ENCODE measurements around the gene CHMP4A.

CHMP4A gene

DNA sequence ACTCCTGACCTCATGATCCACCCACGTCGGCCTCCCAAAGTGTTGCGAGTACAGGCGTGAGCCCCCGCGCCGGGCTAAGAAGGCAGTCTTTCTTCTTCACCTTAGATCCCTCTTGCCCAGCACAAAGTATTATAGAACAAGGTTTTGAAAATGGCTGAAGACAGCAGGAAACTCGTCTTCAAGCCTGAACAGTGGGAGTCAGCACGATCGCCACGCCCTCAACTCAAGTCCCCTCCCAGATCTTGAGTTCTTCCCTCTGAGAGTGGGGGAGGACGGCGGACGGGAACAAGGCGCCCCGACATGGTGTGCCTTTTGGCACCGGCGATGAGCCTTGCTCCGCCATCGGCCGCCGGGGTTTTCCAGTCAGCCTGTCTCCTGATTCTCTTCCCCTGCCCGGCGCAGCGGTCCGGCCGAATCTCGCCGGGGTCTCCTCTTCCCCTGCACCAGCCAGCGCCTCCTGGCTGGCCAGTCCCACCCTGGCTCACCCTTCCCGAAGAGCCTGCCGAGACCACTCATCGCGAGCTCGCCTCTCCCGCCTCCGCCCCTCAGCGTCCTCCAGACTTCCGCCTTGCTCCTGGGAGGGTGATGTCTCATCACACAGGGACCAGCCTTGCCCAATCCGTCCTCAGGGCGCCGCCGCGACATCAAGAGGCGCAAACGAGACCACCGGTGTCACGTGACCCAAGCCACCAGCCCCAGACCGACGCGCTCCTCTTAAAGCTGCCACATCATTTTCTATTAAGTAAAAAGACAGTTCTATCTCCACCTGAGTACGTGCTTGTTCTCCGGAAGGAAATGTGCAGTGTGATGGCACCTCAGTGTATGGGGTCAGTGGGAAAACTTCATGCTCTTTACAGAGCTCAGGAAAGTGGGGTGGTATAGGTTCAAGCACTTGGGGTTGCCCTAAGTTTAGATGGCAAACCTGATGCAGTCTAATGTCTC lies at the start of gene CHMP4A:
CHMP4A (minus strand) TSS at position 565 of the 942 bp plus-strand sequence; CDS start at position 516, 49 bp downstream.
- peak; percentile 98 to 99 for DNase-seq

- no peak for DNase-seq
Measured at GRCh38 chr14:24261969-24262327, 48.7 kb upstream of the CHMP4A start.

DNA sequence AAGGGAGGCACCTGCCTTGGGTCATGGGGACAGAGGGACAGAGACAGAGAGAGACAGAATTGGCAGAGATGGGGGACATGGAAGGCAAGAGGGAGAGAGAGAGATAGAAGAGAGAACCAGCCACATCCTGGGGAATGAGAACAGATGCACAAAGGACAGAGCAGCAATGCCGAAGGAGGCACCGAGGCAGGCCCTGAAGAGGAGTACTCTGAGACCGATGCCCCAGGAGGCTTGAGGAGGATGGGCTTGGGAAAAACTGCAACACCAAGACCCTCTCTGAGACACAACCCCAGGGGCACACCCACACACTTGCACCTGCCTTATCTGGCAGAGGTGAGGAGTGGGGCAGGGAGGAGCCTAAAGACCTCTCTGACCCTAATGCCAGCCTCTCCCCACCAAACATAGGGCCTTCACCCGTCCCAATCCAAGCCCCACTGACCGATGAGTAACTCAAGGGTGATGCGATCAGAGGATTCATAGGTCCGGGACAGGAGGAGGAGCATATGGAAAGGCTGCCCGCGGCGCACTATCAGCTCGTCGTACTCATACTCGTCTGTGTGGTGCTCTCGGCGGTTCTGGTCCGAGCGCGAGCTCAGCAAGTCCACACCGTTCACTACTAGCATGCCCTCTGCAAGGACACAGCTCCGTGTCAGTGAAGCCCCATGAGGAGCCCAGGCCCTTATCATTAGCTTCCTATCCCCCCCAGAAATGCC lies 48.1 kb upstream of the CHMP4A start:
- no peak for DNase-seq

GRCh38 chr14:24260780-24261157 lies 47.5 kb upstream of the CHMP4A start:
- DNase-seq = no peak

- no peak for DNase-seq
Measured at GRCh38 chr14:24260026-24260779, 46.9 kb upstream of the CHMP4A start.

DNA sequence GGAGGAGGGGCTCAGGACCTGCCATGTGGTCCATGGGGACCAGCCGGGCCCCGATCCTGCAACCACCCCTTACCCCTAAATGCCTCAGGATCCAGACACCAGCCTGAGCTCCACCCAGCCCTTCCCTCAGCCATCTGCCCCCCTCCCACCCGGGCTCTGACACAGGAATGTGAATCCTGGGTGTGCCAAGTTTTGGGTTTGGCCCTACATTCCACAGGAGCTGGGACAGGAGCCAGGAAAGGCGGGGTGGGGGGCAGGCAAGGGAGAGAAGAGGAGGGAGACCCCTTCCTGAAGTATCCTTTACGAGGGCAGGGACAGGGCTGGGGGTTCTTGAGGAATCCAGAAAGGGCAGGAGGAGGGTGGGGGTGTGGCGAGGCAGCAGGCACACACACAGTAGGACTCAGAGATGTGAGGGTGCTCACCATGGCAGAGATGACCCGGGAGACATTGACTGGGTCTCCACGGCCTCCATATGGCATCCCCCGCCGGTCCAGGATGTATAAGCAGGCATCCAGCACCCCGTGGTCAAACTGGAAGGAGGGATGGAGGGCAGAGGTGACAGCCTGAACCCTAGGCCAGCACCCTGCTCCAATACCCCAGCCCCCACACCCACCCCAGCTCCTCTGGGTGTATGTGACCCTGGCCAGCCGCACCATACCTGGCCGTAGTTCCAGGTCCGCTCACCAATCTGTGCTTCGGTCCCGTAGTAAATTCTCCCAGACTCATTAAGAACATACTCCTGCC lies 46.2 kb upstream of the CHMP4A start:
- DNase-seq = no peak

- no peak for DNase-seq
Measured at GRCh38 chr14:24258548-24259265, 45.4 kb upstream of the CHMP4A start.

DNA sequence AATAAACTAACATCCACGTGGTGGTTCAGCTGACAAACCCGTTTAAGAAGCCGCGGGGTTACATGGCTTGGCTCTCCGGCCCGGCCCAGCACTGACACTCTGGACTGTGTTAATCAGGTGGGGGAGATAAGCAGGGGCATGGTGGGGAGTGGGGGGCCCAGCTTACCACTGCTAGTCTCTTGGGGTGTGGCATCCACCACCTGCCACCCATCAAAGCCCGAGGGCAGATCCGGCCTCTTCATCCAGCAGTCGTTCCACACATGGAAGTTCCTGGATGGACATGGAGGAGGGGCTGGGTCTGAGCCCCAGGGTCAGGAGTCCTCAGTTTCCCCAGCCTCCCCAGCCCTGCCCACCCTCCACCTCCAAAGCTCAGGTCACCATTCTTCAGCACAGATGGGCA lies 44.8 kb upstream of the CHMP4A start:
- DNase-seq = no peak

GRCh38 chr14:24256960-24257359 lies 43.7 kb upstream of the CHMP4A start:
- no peak for DNase-seq

DNA sequence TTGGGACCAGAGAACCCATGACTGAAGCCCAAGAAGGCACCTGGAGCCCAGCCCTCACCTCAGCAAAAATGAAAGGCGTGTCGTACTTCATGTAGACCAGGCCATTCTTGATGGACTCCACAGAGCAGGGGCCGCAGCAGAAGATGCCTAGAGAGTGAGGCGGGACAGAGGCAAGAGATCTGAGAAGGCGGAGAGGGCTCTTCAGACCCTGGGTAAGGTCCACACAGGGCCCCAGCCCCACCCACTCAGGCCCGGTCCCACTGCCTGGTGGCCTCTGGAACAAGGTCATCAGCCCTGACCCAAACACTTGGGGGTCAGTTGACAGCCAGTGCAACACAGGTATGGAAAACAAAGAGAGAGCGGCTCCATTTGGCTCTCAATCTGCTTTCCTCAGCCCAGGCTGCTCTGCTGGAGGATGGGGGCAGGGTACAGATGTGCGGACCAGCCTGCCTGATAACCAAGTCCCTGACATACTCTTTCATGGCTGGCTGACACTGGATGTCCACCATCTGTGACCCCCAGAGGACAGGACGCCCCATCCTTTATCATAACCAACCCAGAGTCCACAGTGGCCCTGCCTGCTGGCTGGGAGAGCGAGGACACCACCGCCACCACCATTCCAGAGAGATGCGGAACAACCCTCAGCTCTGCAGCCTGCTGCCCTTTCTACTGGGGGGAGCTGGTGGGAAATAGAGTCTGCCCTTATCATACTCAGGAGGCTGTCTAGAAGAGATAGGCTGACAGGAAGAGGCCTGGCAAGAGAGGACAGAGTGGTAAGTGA lies 42.8 kb upstream of the CHMP4A start:
- DNase-seq = no peak

GRCh38 chr14:24255438-24255837 lies 42.1 kb upstream of the CHMP4A start:
- DNase-seq = no peak

DNA sequence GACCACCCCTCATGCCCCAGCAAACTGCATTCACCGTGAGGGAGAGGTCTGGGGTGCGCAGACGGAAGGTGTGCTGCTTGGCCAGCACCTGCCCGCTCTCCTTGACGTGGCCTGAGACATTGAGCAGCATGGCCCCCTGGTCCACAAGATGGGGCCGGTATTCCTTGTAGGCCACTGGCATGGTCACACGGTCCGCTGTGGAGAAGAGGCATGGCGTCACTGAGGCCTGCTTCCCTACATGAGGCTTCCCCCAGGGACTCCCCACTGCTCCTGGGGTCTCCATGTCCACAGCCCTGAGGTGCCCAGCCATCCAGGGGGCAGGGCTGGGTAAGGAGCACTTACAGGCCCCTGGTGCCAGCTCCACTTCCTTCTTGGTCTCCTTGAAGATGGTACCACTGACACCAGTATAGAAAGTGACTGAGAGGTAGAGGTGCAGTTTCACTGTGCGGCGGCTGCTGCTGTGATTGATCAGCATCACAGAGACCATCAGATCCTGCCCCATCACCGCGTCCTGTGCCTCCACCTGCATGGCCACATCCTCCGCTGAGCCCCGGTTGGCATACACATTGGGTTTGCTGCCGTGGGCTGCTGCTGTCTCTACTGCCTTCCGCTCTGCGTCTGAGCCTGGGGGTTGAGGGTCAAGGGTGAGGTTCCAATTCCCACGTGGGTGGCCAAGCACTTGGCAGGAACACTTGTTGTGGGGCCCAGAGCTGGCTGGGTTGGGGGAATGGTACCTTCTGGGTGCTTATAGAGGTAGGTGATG lies 41.5 kb upstream of the CHMP4A start:
- DNase-seq = no peak

DNA sequence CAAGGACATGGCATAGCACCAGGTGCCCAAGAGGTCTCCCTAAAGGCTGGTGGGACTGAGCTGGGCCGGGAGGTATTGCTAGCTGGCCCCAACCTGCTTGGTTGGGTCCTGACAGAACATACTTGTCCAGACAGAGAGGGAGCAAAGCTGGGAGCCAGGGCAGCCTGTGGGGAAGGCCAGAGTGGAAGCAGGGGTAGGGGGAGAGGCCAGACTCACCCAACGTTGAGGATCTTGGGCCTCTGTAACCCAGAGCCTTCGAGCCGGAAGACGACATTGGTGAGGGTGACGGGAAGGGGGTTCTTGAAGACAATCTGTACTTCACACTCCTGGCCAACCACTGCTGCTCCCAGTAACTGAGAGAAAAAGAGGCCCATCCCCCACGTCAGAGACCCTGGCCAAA lies 40.6 kb upstream of the CHMP4A start:
- no peak for DNase-seq

GRCh38 chr14:24252289-24253124 lies 39.2 kb upstream of the CHMP4A start:
- no peak for DNase-seq

DNA sequence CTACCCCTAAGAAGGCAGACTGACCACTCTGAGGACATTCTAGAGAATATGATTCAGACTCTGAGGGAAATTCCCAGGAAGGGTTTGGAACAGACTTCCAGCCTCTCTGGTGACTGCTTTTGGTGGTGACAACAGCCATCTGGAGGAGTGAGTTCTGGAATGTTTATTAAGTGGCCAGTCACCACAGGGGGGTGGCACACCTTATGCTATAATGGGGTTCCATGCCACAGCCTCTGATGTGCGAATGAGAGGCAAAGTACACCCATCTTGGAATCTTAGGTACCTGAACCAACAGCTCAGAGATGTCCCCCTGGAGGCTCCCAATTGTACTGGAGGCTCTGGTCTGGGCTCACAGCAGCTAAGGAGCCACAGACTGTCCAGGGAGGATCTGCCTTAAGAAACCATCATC lies 38.6 kb upstream of the CHMP4A start:
- DNase-seq = no peak

- DNase-seq = no peak
Measured at GRCh38 chr14:24250354-24250753, 37.1 kb upstream of the CHMP4A start.

GRCh38 chr14:24249230-24250021 lies 36.1 kb upstream of the CHMP4A start:
- DNase-seq = no peak

DNA sequence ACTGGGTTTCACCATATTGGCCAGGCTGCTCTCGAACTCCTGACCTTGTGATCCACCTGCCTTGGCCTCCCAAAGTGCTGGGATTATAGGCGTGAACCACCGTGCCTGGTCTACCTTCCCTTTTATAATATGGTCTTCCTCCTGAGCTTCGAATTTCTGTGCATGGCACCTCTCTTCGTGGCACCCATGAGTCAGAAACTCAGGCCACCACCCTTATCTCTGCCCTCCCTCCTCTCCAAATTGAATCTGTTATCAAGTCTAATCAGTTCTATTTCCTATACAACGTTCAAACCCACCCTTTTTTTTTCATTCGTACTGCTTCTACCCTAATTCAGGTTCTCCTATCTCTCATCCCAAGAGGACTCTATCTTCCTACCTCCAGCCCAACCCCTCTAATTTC lies 34.1 kb upstream of the CHMP4A start:
- DNase-seq = no peak

Measured in SHP77 (cell line).